Activated T-cell treated with anti-CD3 and anti-CD28 coated beads, Interleukin-2, amount 50 U/mL, for 24 hours (primary cell): ENCODE measurements around the gene NR6A1.

Source experiments
- DNase-seq: peaks from one replicate; pipeline ENCODE4 v3.0.0-alpha.2; 2020
- H3K27ac Mint-ChIP-seq: 2 replicates; pipeline ENCODE4 v1.8.0; 2020; ENCODE audit warnings: mild to moderate bottlenecking, mixed read lengths
- H3K27me3 Mint-ChIP-seq: 2 replicates; pipeline ENCODE4 v1.8.0; 2020; ENCODE audit warnings: mixed read lengths
- H3K36me3 Mint-ChIP-seq: 2 replicates; pipeline ENCODE4 v1.8.0; 2020; ENCODE audit warnings: low read depth, mixed read lengths
- H3K4me1 Mint-ChIP-seq: 2 replicates; pipeline ENCODE4 v1.8.0; 2020; ENCODE audit warnings: low read depth, mixed read lengths
- H3K4me3 Mint-ChIP-seq: 2 replicates; pipeline ENCODE4 v1.8.0; 2020; ENCODE audit warnings: mild to moderate bottlenecking, moderate library complexity, mixed read lengths
- H3K9me3 Mint-ChIP-seq: 2 replicates; pipeline ENCODE4 v1.8.0; 2020; ENCODE audit warnings: mixed read lengths

NR6A1 gene

GRCh38 chr9:124511891-124512805 lies 259.0 kb downstream of the NR6A1 start:
- Mint-ChIP-seq H3K9me3 (no peaks in the 10 kb centered on the region), H3K27me3 (peaks cover 2% of the 10 kb centered on the region), H3K4me1 (no peaks in the 10 kb centered on the region), H3K4me3 (no peak overlapping the region), H3K36me3 (no peaks in the 10 kb centered on the region), H3K27ac (no peak overlapping the region)
- DNase-seq: no peak

- H3K27me3 Mint-ChIP-seq: peaks cover 7% of the 10 kb centered on the region
- H3K9me3 Mint-ChIP-seq: no peaks in the 10 kb centered on the region
These were observed 259.7 kb downstream of the NR6A1 start for GRCh38 chr9:124511426-124511840.

GRCh38 chr9:124510650-124511425 lies 260.3 kb downstream of the NR6A1 start:
- Mint-ChIP-seq H3K36me3 (no peaks in the 10 kb centered on the region), H3K27me3 (peaks cover 12% of the 10 kb centered on the region)

More at GRCh38 chr9:124511426-124511840, 259.7 kb downstream of the NR6A1 start:
- H3K4me3 Mint-ChIP-seq: no peak overlapping the region
- no peaks in the 10 kb centered on the region for H3K36me3 Mint-ChIP-seq
- H3K27ac Mint-ChIP-seq: no peak overlapping the region
- DNase-seq: no peak
- H3K4me1 Mint-ChIP-seq: no peaks in the 10 kb centered on the region

GRCh38 chr9:124507880-124508423 lies 263.2 kb downstream of the NR6A1 start:
- Mint-ChIP-seq H3K4me3 (no peak overlapping the region), H3K27ac (no peak overlapping the region), H3K9me3 (no peaks in the 10 kb centered on the region), H3K27me3 (peaks cover 30% of the 10 kb centered on the region), H3K36me3 (no peaks in the 10 kb centered on the region), H3K4me1 (peaks cover 8% of the 10 kb centered on the region)
- no peak for DNase-seq

More at GRCh38 chr9:124510650-124511425, 260.3 kb downstream of the NR6A1 start:
- H3K4me1 Mint-ChIP-seq: no peaks in the 10 kb centered on the region
- H3K4me3 Mint-ChIP-seq: no peak overlapping the region
- no peak overlapping the region for H3K27ac Mint-ChIP-seq
- H3K9me3 Mint-ChIP-seq: no peaks in the 10 kb centered on the region
- DNase-seq: no peak

GRCh38 chr9:124506931-124507879 lies 263.9 kb downstream of the NR6A1 start, which contains the start of gene NR5A1:
Gene NR5A1, minus strand, starts transcription at chr9:124507399. Its CDS starts 4,004 bp downstream, at chr9:124503395.
- no peak for DNase-seq
- Mint-ChIP-seq H3K36me3 (no peaks in the 10 kb centered on the region), H3K27me3 (peaks cover 35% of the 10 kb centered on the region), H3K9me3 (no peaks in the 10 kb centered on the region), H3K4me1 (peaks cover 8% of the 10 kb centered on the region), H3K27ac (no peak within 1 kb of the TSS), H3K4me3 (no peak within 1 kb of the TSS)

- H3K36me3 Mint-ChIP-seq: no peaks in the 10 kb centered on the region
- no peak overlapping the region for H3K4me3 Mint-ChIP-seq
- no peak overlapping the region for H3K27ac Mint-ChIP-seq
- H3K9me3 Mint-ChIP-seq: no peaks in the 10 kb centered on the region
- no peak for DNase-seq
- peaks cover 43% of the 10 kb centered on the region for H3K27me3 Mint-ChIP-seq
- H3K4me1 Mint-ChIP-seq: peaks cover 8% of the 10 kb centered on the region
These were observed 264.7 kb downstream of the NR6A1 start for GRCh38 chr9:124506433-124506832.

- Mint-ChIP-seq H3K4me1 (peaks cover 8% of the 10 kb centered on the region), H3K4me3 (no peak overlapping the region), H3K27ac (no peak overlapping the region), H3K9me3 (no peaks in the 10 kb centered on the region), H3K36me3 (no peaks in the 10 kb centered on the region), H3K27me3 (peaks cover 47% of the 10 kb centered on the region)
- DNase-seq: no peak
These were observed 265.2 kb downstream of the NR6A1 start for GRCh38 chr9:124505901-124506346.

GRCh38 chr9:124505006-124505900 lies 265.9 kb downstream of the NR6A1 start:
- Mint-ChIP-seq H3K4me3 (peak overlapping the region; percentile 10), H3K27ac (no peak overlapping the region), H3K4me1 (peaks cover 8% of the 10 kb centered on the region), H3K27me3 (peaks cover 45% of the 10 kb centered on the region), H3K36me3 (no peaks in the 10 kb centered on the region), H3K9me3 (no peaks in the 10 kb centered on the region)
- DNase-seq: no peak

GRCh38 chr9:124504530-124505005 lies 266.5 kb downstream of the NR6A1 start:
- Mint-ChIP-seq H3K4me3 (no peak overlapping the region), H3K9me3 (no peaks in the 10 kb centered on the region), H3K27ac (no peak overlapping the region), H3K4me1 (peaks cover 10% of the 10 kb centered on the region), H3K27me3 (peaks cover 48% of the 10 kb centered on the region), H3K36me3 (no peaks in the 10 kb centered on the region)
- DNase-seq: no peak

- no peak for DNase-seq
- Mint-ChIP-seq H3K27ac (no peak overlapping the region), H3K9me3 (no peaks in the 10 kb centered on the region), H3K4me1 (peaks cover 15% of the 10 kb centered on the region), H3K4me3 (peak overlapping the region; percentile 61), H3K36me3 (no peaks in the 10 kb centered on the region), H3K27me3 (peaks cover 49% of the 10 kb centered on the region)
These were observed 267.2 kb downstream of the NR6A1 start for GRCh38 chr9:124503713-124504529.

GRCh38 chr9:124502711-124503702 lies 268.1 kb downstream of the NR6A1 start:
- Mint-ChIP-seq H3K27ac (no peak overlapping the region), H3K4me3 (no peak overlapping the region), H3K27me3 (peaks cover 49% of the 10 kb centered on the region), H3K36me3 (no peaks in the 10 kb centered on the region), H3K9me3 (no peaks in the 10 kb centered on the region), H3K4me1 (peaks cover 15% of the 10 kb centered on the region)
- DNase-seq: no peak
